GM23338 (cell line): Measurements from ENCODE around the gene F8.
A peak's percentile ranks its signal among the peaks of the same experiment; 100 is the strongest.

ENCODE experiments used
- EZH2 ChIP-seq: fragments of 200-600 bp; sonication (generic); IDR thresholded peaks from one replicate; pipeline ENCODE4 v1.8.0; 2017; ENCODE audit warnings: antibody characterized with exemption, mild to moderate bottlenecking, low read depth; ENCODE audit not compliant: unreplicated experiment
- EZH2phosphoT487 ChIP-seq: fragments of 200-600 bp; sonication (generic); IDR thresholded peaks from one replicate; pipeline ENCODE4 v1.8.1; 2018; ENCODE audit warnings: antibody characterized with exemption; ENCODE audit not compliant: unreplicated experiment
- JUNB ChIP-seq: IDR thresholded peaks from one replicate; pipeline ENCODE4 v1.6.1; 2016; ENCODE audit warnings: antibody characterized with exemption; ENCODE audit not compliant: unreplicated experiment
- POLR2AphosphoS5 ChIP-seq: IDR thresholded peaks from 2 replicates; pipeline ENCODE4 v1.6.1; 2016; ENCODE audit warnings: antibody characterized with exemption, low read depth
- REST ChIP-seq: IDR thresholded peaks from one replicate; pipeline ENCODE4 v1.6.1; 2018; ENCODE audit warnings: antibody characterized with exemption; ENCODE audit not compliant: unreplicated experiment
- ZNF114 ChIP-seq: fragments of 250-450 bp; sonication (Bioruptor Pico); IDR thresholded peaks from 2 replicates; pipeline ENCODE4 v1.5.0; 2020; ENCODE audit warnings: mild to moderate bottlenecking, moderate library complexity
- TF ChIP-seq, protein P1 (sequence below), 2 experiments: fragments of 200-600 bp in 1 of 2; sonication (generic) in 1 of 2; conservative IDR thresholded peaks; 2 replicates each; pipeline versions ENCODE4 v1.5.1 to v1.6.1; 2016 to 2017; ENCODE audit warnings: antibody characterized with exemption in 2 of 2, low read depth in 2 of 2, mild to moderate bottlenecking in 2 of 2, moderate library complexity in 1 of 2

- TF ChIP-seq, protein P1, sequence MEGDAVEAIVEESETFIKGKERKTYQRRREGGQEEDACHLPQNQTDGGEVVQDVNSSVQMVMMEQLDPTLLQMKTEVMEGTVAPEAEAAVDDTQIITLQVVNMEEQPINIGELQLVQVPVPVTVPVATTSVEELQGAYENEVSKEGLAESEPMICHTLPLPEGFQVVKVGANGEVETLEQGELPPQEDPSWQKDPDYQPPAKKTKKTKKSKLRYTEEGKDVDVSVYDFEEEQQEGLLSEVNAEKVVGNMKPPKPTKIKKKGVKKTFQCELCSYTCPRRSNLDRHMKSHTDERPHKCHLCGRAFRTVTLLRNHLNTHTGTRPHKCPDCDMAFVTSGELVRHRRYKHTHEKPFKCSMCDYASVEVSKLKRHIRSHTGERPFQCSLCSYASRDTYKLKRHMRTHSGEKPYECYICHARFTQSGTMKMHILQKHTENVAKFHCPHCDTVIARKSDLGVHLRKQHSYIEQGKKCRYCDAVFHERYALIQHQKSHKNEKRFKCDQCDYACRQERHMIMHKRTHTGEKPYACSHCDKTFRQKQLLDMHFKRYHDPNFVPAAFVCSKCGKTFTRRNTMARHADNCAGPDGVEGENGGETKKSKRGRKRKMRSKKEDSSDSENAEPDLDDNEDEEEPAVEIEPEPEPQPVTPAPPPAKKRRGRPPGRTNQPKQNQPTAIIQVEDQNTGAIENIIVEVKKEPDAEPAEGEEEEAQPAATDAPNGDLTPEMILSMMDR (conservative IDR thresholded peaks at IDR 0.05; ENCODE audit: low read depth in 2 of 2), result peak in 1 of 2 experiments; percentile 32; a peak in 2 of 4 replicates
- no peak for TF ChIP-seq JUNB
- no peak for TF ChIP-seq ZNF114 (CRISPR knock-in tag)
- no peak for TF ChIP-seq EZH2
- no peak for TF ChIP-seq POLR2AphosphoS5
- no peak for TF ChIP-seq REST
- TF ChIP-seq EZH2phosphoT487, result no peak
Observed at GRCh38 chrX:154829926-154830442, 192.5 kb downstream of the F8 start.
